Measurements from ENCODE around the gene ALG14. TPM values are rescaled to one million over a fixed set of nuclear protein-coding genes. Genes with fewer than 3 reads are reported as not detected.
A peak's percentile ranks its signal among the peaks of the same experiment; 100 is the strongest.

Gene ALG14
- total and polyA plus RNA-seq, 2 of the 4 experiments (the other 2 are of a cell fraction) = 1.7 to 2.0 TPM

- Histone ChIP-seq H3K56ac (ENCODE audit: extremely low read depth, insufficient read depth, low read length) (no peak overlapping the region), H3K4ac (ENCODE audit: low read depth, low read length) (no peak overlapping the region), H3K14ac (replicated peaks; ENCODE audit: low read depth, low read length) (no peak overlapping the region), H3K4me3 (ENCODE audit: insufficient read depth, low read depth, low read length) (no peak overlapping the region), H4K5ac (ENCODE audit: low read depth, low read length) (no peak overlapping the region), H2BK15ac (ENCODE audit: low read depth, low read length) (0 out of 3 replicates have a peak overlapping the region, but pooled peaks have one; percentile 21), H3K18ac (ENCODE audit: low read depth, low read length) (no peak overlapping the region; the same call in 1 of the 2 replicates), H3K27me3 (ENCODE audit: control insufficient read depth, insufficient read depth, low read length) (no peaks in the 10 kb centered on the region), H3K9me3 (ENCODE audit: control insufficient read depth, insufficient read depth, low read length) (no peaks in the 10 kb centered on the region), H3K9ac (ENCODE audit: low read depth, low read length) (no peak overlapping the region), H3K23ac (ENCODE audit: low read depth, low read length) (no peak overlapping the region), H3K27ac (ENCODE audit: insufficient read depth, low read length) (no peak overlapping the region), H4K91ac (ENCODE audit: insufficient read depth, low read depth, low read length) (no peak overlapping the region), H4K20me1 (ENCODE audit: insufficient read depth, low read length) (no peaks in the 10 kb centered on the region), H3K36me3 (ENCODE audit: control insufficient read depth, insufficient read depth, low read length) (no peaks in the 10 kb centered on the region), H3K9me1 (ENCODE audit: insufficient read depth, low read length) (no peaks in the 10 kb centered on the region), H4K8ac (ENCODE audit: low read depth in 2 of 2, low read length in 2 of 2) (no peak overlapping the region), H2AK5ac (ENCODE audit: low read depth, low read length) (no peak overlapping the region), H2BK5ac (ENCODE audit: low read depth, low read length, poor library complexity, severe bottlenecking) (no peak overlapping the region), H2AFZ (replicated peaks; ENCODE audit: low read length, poor library complexity) (no peak overlapping the region), H3K79me1 (ENCODE audit: low read depth in 1 of 2, low read length in 2 of 2) (no peaks in the 10 kb centered on the region), H2BK20ac (ENCODE audit: low read depth, low read length) (no peak overlapping the region), H3K4me1 (ENCODE audit: control insufficient read depth, insufficient read depth, low read length) (peaks cover 9% of the 10 kb centered on the region), H2AK9ac (replicated peaks; ENCODE audit: low read depth, low read length, poor library complexity) (no peak overlapping the region), H2BK120ac (ENCODE audit: low read depth, low read length) (no peak overlapping the region), H3K4me2 (ENCODE audit: low read depth, low read length) (no peak overlapping the region)
- DNase-seq (no peak), ATAC-seq (ENCODE audit: low read depth) (no peak)
- intact Hi-C loops (cut with micrococcal nuclease) (loop anchor here (5.0 kb wide), 1 partner anchor 42 kb away; no protein-coding TSS in a partner anchor), in situ Hi-C loops (cut with MboI; ENCODE audit: low sequenced_read_pairs) (no loop called here), dilution Hi-C loops (cut with HindIII; ENCODE audit: low sequenced_read_pairs, unreplicated experiment) (no loop called here)
- no CpG with 5 or more reads among the region's 2 CpGs for WGBS, 2 experiments (ENCODE audit: extremely low coverage in 2 of 2, insufficient read length in 1 of 2)
- POLR2A ChIA-PET (ENCODE audit: unreplicated experiment) = interaction anchor here (0.7 kb wide), 1 partner anchor 92 kb away, joined by 3 read pairs; no protein-coding TSS in a partner anchor
- no TSS peak for BruUV-seq (replicated peaks)
- TF ChIP-seq FOS (IDR thresholded peaks at IDR 0.05; ENCODE audit: low read depth, low read length) (no peak), RFX5 (IDR thresholded peaks at IDR 0.05; ENCODE audit: low read depth, low read length) (no peak), CEBPB (IDR thresholded peaks at IDR 0.05; ENCODE audit: low read depth, low read length) (0 out of 2 replicates have a peak, but pooled peaks have one; percentile 30), USF2 (IDR thresholded peaks at IDR 0.05; ENCODE audit: low read depth, low read length) (no peak), SMC3 (IDR thresholded peaks at IDR 0.05; ENCODE audit: low read depth, low read length) (no peak), CTCF (conservative IDR thresholded peaks at IDR 0.05; ENCODE audit: low read depth, low read length) (no peak), RCOR1 (IDR thresholded peaks at IDR 0.05; ENCODE audit: insufficient replicate concordance, low read length) (no peak), RAD21 (IDR thresholded peaks at IDR 0.05; ENCODE audit: low read length) (no peak)
- CTCF ChIA-PET = interaction anchor here (0.6 kb wide), 1 partner anchor 83 kb away, joined by 3 read pairs; no protein-coding TSS in a partner anchor
Observed at GRCh38 chr1:95013950-95014574, 58.7 kb downstream of the ALG14 start.
